ENCODE measurements around the gene KLK2. TPM values are rescaled to one million over a fixed set of nuclear protein-coding genes. Genes with fewer than 3 reads are reported as not detected.

Gene KLK2
- total RNA-seq, 2 donors from 2014 or later, result not detected

DNA sequence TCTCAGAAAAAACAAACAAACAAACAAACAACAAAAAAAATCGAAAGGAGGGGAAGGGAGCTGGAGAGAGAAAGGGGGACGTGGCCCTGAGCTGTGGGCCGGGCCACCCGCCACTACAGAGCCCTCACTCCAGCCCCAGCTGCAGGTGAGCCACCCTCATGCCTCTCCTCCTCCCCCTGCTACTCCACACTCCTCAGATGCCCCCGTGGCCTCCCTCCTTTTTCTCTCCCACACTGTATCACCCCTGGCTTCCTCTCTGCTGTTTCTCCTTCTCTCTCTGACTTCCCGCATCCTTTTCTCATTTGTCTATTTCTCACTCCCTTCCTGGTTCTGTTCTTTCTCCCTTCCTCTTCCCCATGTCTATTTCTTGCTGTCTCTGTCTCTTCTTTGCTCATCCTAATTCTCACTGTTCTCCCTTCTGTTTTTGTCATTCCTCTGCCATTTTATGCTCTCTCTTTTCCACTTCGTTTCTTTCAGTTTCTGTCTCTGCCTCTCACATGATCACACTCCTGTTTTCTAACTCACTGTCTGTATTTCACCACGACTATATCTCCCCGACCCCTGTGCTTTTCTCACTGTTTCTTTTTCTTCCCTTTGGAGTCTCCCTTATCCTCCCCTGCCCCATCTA, 2.7 kb downstream of the KLK2 start:
- no peak for TF ChIP-seq CTCF (IDR thresholded peaks at IDR 0.05)
- no peak overlapping the region for H3K9ac ChIP-seq (ENCODE audit: low read depth in 2 of 2, low read length in 2 of 2)
- intact Hi-C loops (cut with DNase I), result no loop called here
- H3K4me1 ChIP-seq, result no peaks in the 10 kb centered on the region
- H3K27ac ChIP-seq, result no peak overlapping the region
- no peak for DNase-seq
- no peaks in the 10 kb centered on the region for H3K36me3 ChIP-seq
- H3K27me3 ChIP-seq, result no peaks in the 10 kb centered on the region
- no peak overlapping the region for H3K4me3 ChIP-seq
- no peaks in the 10 kb centered on the region for H3K9me3 ChIP-seq

DNA sequence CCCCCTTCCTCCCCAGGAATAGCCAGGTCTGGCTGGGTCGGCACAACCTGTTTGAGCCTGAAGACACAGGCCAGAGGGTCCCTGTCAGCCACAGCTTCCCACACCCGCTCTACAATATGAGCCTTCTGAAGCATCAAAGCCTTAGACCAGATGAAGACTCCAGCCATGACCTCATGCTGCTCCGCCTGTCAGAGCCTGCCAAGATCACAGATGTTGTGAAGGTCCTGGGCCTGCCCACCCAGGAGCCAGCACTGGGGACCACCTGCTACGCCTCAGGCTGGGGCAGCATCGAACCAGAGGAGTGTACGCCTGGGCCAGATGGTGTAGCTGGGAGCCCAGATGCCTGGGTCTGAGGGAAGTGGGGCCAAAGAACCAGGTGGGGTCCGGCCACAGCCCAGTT, 3.2 kb downstream of the KLK2 start:
- TF ChIP-seq CTCF (IDR thresholded peaks at IDR 0.05), result no peak
- no peak overlapping the region for H3K27ac ChIP-seq

DNA sequence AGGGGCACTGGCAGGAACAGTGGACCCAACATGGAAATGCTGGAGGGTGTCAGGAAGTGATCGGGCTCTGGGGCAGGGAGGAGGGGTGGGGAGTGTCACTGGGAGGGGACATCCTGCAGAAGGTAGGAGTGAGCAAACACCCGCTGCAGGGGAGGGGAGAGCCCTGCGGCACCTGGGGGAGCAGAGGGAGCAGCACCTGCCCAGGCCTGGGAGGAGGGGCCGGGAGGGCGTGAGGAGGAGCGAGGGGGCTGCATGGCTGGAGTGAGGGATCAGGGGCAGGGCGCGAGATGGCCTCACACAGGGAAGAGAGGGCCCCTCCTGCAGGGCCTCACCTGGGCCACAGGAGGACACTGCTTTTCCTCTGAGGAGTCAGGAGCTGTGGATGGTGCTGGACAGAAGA, 4.1 kb downstream of the KLK2 start:
- intact Hi-C loops (cut with DNase I), result no loop called here
- no peaks in the 10 kb centered on the region for H3K27me3 ChIP-seq
- no peak for TF ChIP-seq CTCF (IDR thresholded peaks at IDR 0.05)
- no peaks in the 10 kb centered on the region for H3K36me3 ChIP-seq
- no peaks in the 10 kb centered on the region for H3K9me3 ChIP-seq
- no peak overlapping the region for H3K27ac ChIP-seq
- no peak overlapping the region for H3K4me3 ChIP-seq
- H3K9ac ChIP-seq (ENCODE audit: low read depth in 2 of 2, low read length in 2 of 2), result no peak overlapping the region
- H3K4me1 ChIP-seq, result no peaks in the 10 kb centered on the region
- DNase-seq, result no peak

More for the DNA sequence above, 3.2 kb downstream of the KLK2 start:
- Histone ChIP-seq H3K27me3 (no peaks in the 10 kb centered on the region), H3K4me3 (no peak overlapping the region), H3K4me1 (no peaks in the 10 kb centered on the region), H3K9ac (ENCODE audit: low read depth in 2 of 2, low read length in 2 of 2) (no peak overlapping the region), H3K9me3 (no peaks in the 10 kb centered on the region), H3K36me3 (no peaks in the 10 kb centered on the region)
- intact Hi-C loops (cut with DNase I), result no loop called here
- DNase-seq, result no peak

DNA sequence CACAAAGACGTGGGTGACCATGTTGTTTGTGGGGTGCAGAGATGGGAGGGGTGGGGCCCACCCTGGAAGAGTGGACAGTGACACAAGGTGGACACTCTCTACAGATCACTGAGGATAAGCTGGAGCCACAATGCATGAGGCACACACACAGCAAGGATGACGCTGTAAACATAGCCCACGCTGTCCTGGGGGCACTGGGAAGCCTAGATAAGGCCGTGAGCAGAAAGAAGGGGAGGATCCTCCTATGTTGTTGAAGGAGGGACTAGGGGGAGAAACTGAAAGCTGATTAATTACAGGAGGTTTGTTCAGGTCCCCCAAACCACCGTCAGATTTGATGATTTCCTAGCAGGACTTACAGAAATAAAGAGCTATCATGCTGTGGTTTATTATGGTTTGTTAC, 5.6 kb downstream of the KLK2 start:
- no peak for TF ChIP-seq CTCF (IDR thresholded peaks at IDR 0.05)
- Histone ChIP-seq H3K36me3 (no peaks in the 10 kb centered on the region), H3K4me3 (no peak overlapping the region), H3K27ac (no peak overlapping the region), H3K27me3 (no peaks in the 10 kb centered on the region), H3K9me3 (no peaks in the 10 kb centered on the region), H3K4me1 (no peaks in the 10 kb centered on the region), H3K9ac (ENCODE audit: low read depth in 2 of 2, low read length in 2 of 2) (no peak overlapping the region)
- intact Hi-C loops (cut with DNase I), result no loop called here
- no peak for DNase-seq

DNA sequence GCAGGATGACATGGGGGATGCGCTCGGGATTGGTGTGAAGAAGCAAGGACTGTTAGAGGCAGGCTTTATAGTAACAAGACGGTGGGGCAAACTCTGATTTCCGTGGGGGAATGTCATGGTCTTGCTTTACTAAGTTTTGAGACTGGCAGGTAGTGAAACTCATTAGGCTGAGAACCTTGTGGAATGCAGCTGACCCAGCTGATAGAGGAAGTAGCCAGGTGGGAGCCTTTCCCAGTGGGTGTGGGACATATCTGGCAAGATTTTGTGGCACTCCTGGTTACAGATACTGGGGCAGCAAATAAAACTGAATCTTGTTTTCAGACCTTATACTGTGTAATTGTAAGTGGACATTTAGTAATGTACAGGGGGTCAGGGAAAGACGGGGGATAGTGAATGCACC, 7.0 kb downstream of the KLK2 start:
- no peak for DNase-seq
- Histone ChIP-seq H3K27me3 (no peaks in the 10 kb centered on the region), H3K36me3 (no peaks in the 10 kb centered on the region), H3K4me3 (no peak overlapping the region), H3K9ac (ENCODE audit: low read depth in 2 of 2, low read length in 2 of 2) (no peak overlapping the region), H3K9me3 (no peaks in the 10 kb centered on the region), H3K4me1 (no peaks in the 10 kb centered on the region), H3K27ac (no peak overlapping the region)
- intact Hi-C loops (cut with DNase I), result no loop called here
- TF ChIP-seq CTCF (IDR thresholded peaks at IDR 0.05), result no peak
